Prostate gland (tissue), 2 donors: ENCODE measurements around the gene BCL7B.

ENCODE experiments used
- CTCF ChIP-seq, 4 experiments: fragments of 200-600 bp in 2 of 4; fragments of 450-650 bp in 2 of 4; sonication (generic) in 2 of 4; IDR thresholded peaks; 1 replicate in 3 of 4; 2 replicates in 1 of 4; pipeline ENCODE4 v1.5.1; 2016 to 2019; ENCODE audit warnings: antibody characterized with exemption in 4 of 4, mild to moderate bottlenecking in 2 of 4, moderate library complexity in 2 of 4
- POLR2A ChIP-seq: fragments of 450-650 bp; IDR thresholded peaks from one replicate; pipeline ENCODE4 v1.6.1; 2016; ENCODE audit warnings: antibody characterized with exemption, mild to moderate bottlenecking
- POLR2AphosphoS5 ChIP-seq: sonication (generic); formaldehyde crosslinking; IDR thresholded peaks from one replicate; pipeline ENCODE4 v1.6.1; 2017; ENCODE audit warnings: antibody characterized with exemption

GRCh38 chr7:73532224-73532623 is 25.3 kb downstream of the BCL7B start:
- TF ChIP-seq POLR2AphosphoS5, result no peak
- TF ChIP-seq CTCF (IDR thresholded peaks at IDR 0.05), result no peak
- TF ChIP-seq POLR2A, result no peak
